ENCODE results near the gene TPRX1.

The TPRX1 gene

DNA sequence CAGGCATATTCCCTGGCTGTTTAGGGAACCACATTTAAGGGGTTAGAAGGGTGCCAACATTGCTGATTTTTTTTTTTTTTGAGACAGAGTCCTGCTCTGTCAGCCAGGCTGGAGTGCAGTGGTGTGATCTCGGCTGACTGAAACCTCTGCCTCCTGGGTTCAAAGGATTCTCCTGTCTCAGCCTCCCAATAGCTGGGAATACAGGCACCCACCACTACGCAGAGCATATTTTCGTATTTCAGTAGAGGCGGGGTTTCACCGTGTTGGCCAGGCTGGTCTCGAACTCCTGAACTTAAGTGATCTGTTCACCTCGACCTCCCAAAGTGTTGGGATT lies 9.6 kb upstream of the TPRX1 start:
- no peak overlapping the region for H3K4me3 ChIP-seq (ENCODE audit: insufficient read depth in 1 of 2, low read depth in 1 of 2, low read length in 2 of 2)
- H2BK120ac ChIP-seq (ENCODE audit: low read depth, low read length), result no peak overlapping the region
- no peak overlapping the region for H2BK15ac ChIP-seq (ENCODE audit: low read depth, poor library complexity, severe bottlenecking)
- DNase-seq, result no peak
- H2AK5ac ChIP-seq (ENCODE audit: low read length, severe bottlenecking), result no peak overlapping the region
- H3K4me1 ChIP-seq (ENCODE audit: control insufficient read depth, insufficient read depth, low read depth, low read length), result no peaks in the 10 kb centered on the region
- H3K23ac ChIP-seq (ENCODE audit: low read length in 2 of 2), result no peak overlapping the region
- H3K27me3 ChIP-seq (ENCODE audit: control insufficient read depth in 1 of 2, insufficient read depth in 1 of 2, low read length in 2 of 2), result peaks cover 4 to 14% of the 10 kb centered on the region in 2 experiments
- H3K79me1 ChIP-seq (replicated peaks; ENCODE audit: low read length, poor library complexity, severe bottlenecking), result no peaks in the 10 kb centered on the region
- H4K91ac ChIP-seq (ENCODE audit: low read length), result no peak overlapping the region
- no peaks in the 10 kb centered on the region for H3K9me3 ChIP-seq (ENCODE audit: control insufficient read depth, low read length)
- H2BK5ac ChIP-seq (ENCODE audit: low read depth, low read length, poor library complexity, severe bottlenecking), result no peak overlapping the region
- H3K18ac ChIP-seq (ENCODE audit: low read depth in 1 of 2, low read length in 2 of 2), result no peak overlapping the region
- H3K4ac ChIP-seq (ENCODE audit: low read depth in 1 of 2, low read length in 2 of 2), result no peak overlapping the region
- H3K4me2 ChIP-seq (ENCODE audit: low read length, poor library complexity, severe bottlenecking), result no peak overlapping the region
- 51% methylated on average over 7 of the region's 7 CpGs for WGBS
- H3K9ac ChIP-seq (ENCODE audit: low read length), result no peak overlapping the region
- no peak overlapping the region for H3K27ac ChIP-seq (ENCODE audit: low read length, poor library complexity, severe bottlenecking)
- no peak overlapping the region for H2AFZ ChIP-seq (ENCODE audit: low read depth, low read length)
- H3K14ac ChIP-seq (ENCODE audit: low read length in 2 of 2), result no peak overlapping the region
- no peak overlapping the region for H2BK12ac ChIP-seq (ENCODE audit: low read length in 2 of 2)
- no peaks in the 10 kb centered on the region for H3K36me3 ChIP-seq (ENCODE audit: control insufficient read depth in 1 of 2, insufficient read depth in 2 of 2, low read depth in 1 of 2, low read length in 2 of 2)
- no peak overlapping the region for H4K8ac ChIP-seq (ENCODE audit: low read length)

DNA sequence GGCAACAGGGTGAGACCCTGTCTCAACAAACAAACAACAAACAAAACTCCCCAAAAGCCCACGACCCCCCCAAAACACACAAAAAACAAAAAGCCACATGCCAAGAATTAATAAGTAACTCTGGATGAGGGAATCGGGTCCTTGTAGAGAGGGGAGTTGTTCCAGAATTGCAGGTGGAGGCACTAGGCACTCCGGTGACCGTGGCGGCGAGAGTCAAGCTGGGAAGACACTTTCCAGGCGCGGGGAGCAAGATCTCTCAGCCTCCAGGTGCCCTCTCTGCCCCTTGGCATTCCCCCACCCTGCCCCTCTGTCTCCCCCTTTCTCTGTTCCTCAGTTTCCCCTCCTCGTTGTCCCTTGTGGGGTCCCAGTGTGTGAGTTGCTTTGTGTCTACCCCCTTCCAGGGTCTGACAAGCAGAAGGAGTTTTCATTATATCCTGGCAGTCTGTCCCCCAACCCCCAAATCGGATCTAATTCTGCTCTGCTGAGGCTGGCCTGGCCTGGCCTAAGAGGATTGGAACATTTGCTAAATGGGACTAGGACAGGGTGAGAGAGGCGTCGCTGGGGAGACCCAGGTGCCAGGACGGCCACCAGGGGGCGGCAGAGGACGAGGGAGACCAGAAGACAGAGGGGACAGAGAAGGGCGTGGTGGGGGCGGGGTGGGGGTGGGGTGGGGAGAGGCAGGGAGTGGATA lies 9.1 kb upstream of the TPRX1 start:
- Histone ChIP-seq H3K79me1 (replicated peaks; ENCODE audit: low read length, poor library complexity, severe bottlenecking) (no peaks in the 10 kb centered on the region), H3K9ac (ENCODE audit: low read length) (no peak overlapping the region), H4K8ac (ENCODE audit: low read length) (no peak overlapping the region), H3K18ac (ENCODE audit: low read depth in 1 of 2, low read length in 2 of 2) (no peak overlapping the region), H3K36me3 (ENCODE audit: control insufficient read depth in 1 of 2, insufficient read depth in 2 of 2, low read depth in 1 of 2, low read length in 2 of 2) (no peaks in the 10 kb centered on the region), H2BK12ac (ENCODE audit: low read length in 2 of 2) (no peak overlapping the region), H3K27ac (ENCODE audit: low read length, poor library complexity, severe bottlenecking) (no peak overlapping the region), H2AFZ (ENCODE audit: low read depth, low read length) (no peak overlapping the region), H3K4me1 (ENCODE audit: control insufficient read depth, insufficient read depth, low read depth, low read length) (no peaks in the 10 kb centered on the region), H4K91ac (ENCODE audit: low read length) (no peak overlapping the region), H2BK120ac (ENCODE audit: low read depth, low read length) (no peak overlapping the region), H3K4ac (ENCODE audit: low read depth in 1 of 2, low read length in 2 of 2) (no peak overlapping the region), H2AK5ac (ENCODE audit: low read length, severe bottlenecking) (no peak overlapping the region), H2BK15ac (ENCODE audit: low read depth, poor library complexity, severe bottlenecking) (no peak overlapping the region), H3K4me3 (ENCODE audit: insufficient read depth in 1 of 2, low read depth in 1 of 2, low read length in 2 of 2) (no peak overlapping the region), H3K14ac (ENCODE audit: low read length in 2 of 2) (no peak overlapping the region), H3K4me2 (ENCODE audit: low read length, poor library complexity, severe bottlenecking) (no peak overlapping the region), H3K9me3 (ENCODE audit: control insufficient read depth, low read length) (no peaks in the 10 kb centered on the region), H3K27me3 (ENCODE audit: control insufficient read depth in 1 of 2, insufficient read depth in 1 of 2, low read length in 2 of 2) (peaks cover 4 to 11% of the 10 kb centered on the region in 2 experiments), H2BK5ac (ENCODE audit: low read depth, low read length, poor library complexity, severe bottlenecking) (no peak overlapping the region), H3K23ac (ENCODE audit: low read length in 2 of 2) (no peak overlapping the region)
- WGBS, result 44% methylated on average over 15 of the region's 17 CpGs
- DNase-seq, result peak; percentile 51

DNA sequence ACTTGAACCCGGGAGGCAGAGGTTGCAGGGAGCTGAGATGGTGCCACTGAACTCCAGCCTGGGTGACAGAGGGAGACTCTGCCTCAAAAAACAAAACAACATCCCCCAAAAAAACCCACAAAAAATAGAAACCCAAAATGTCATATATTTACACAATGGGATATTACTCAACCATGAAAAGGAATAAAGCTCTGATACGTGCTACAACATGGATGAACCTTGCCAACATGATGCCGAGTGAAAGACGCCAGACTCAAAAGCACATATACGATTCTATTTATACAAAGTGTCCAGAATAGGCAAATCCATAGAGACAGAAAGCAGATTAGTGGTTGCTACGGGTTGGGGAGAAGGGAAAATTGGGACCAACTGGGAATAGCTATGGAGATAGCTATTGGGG lies 2.1 kb upstream of the TPRX1 start:
- Histone ChIP-seq H2BK15ac (ENCODE audit: low read depth, poor library complexity, severe bottlenecking) (no peak overlapping the region), H2AK5ac (ENCODE audit: low read length, severe bottlenecking) (no peak overlapping the region), H3K9me3 (ENCODE audit: control insufficient read depth, low read length) (peaks cover under 1% of the 10 kb centered on the region), H2BK120ac (ENCODE audit: low read depth, low read length) (no peak overlapping the region), H3K4ac (ENCODE audit: low read depth in 1 of 2, low read length in 2 of 2) (no peak overlapping the region), H3K36me3 (ENCODE audit: control insufficient read depth in 1 of 2, insufficient read depth in 2 of 2, low read depth in 1 of 2, low read length in 2 of 2) (no peaks in the 10 kb centered on the region), H3K27ac (ENCODE audit: low read length, poor library complexity, severe bottlenecking) (no peak overlapping the region), H3K14ac (ENCODE audit: low read length in 2 of 2) (no peak overlapping the region), H2AFZ (ENCODE audit: low read depth, low read length) (no peak overlapping the region), H4K8ac (ENCODE audit: low read length) (no peak overlapping the region), H3K18ac (ENCODE audit: low read depth in 1 of 2, low read length in 2 of 2) (no peak overlapping the region), H3K4me1 (ENCODE audit: control insufficient read depth, insufficient read depth, low read depth, low read length) (no peaks in the 10 kb centered on the region), H2BK5ac (ENCODE audit: low read depth, low read length, poor library complexity, severe bottlenecking) (no peak overlapping the region), H3K4me3 (ENCODE audit: insufficient read depth in 1 of 2, low read depth in 1 of 2, low read length in 2 of 2) (no peak overlapping the region), H4K91ac (ENCODE audit: low read length) (no peak overlapping the region), H3K4me2 (ENCODE audit: low read length, poor library complexity, severe bottlenecking) (no peak overlapping the region), H3K9ac (ENCODE audit: low read length) (no peak overlapping the region), H3K27me3 (ENCODE audit: control insufficient read depth in 1 of 2, insufficient read depth in 1 of 2, low read length in 2 of 2) (peaks cover 0 to 15% of the 10 kb centered on the region in 2 experiments), H3K79me1 (replicated peaks; ENCODE audit: low read length, poor library complexity, severe bottlenecking) (no peaks in the 10 kb centered on the region), H3K23ac (ENCODE audit: low read length in 2 of 2) (no peak overlapping the region), H2BK12ac (ENCODE audit: low read length in 2 of 2) (no peak overlapping the region)
- no peak for DNase-seq
- whole genome bisulfite sequencing, result 93% methylated on average over 6 of the region's 6 CpGs

DNA sequence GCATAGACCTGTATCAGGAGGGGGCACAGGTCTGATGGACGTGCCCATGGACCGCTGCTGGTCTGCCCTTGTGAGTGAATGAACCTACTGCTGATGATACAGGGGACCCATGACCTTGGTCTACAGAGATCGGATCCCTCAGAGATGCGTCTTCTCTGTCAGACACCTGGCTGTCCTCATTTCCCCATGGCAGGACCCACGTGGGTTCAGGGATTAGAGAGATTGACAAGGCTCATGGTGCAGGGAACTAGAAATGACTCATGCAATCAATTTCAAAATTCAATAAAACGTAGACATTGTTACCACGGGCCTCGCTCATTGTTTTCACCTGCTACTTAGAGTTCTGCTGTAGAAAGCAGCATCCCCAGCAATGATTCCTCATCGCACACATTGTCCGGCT lies 962 bp upstream of the TPRX1 start:
- 83% methylated on average over 10 of the region's 10 CpGs for WGBS
- Histone ChIP-seq H4K8ac (ENCODE audit: low read length) (no peak overlapping the region), H3K36me3 (ENCODE audit: control insufficient read depth in 1 of 2, insufficient read depth in 2 of 2, low read depth in 1 of 2, low read length in 2 of 2) (no peaks in the 10 kb centered on the region), H2BK15ac (ENCODE audit: low read depth, poor library complexity, severe bottlenecking) (no peak overlapping the region), H3K9me3 (ENCODE audit: control insufficient read depth, low read length) (peaks cover 4% of the 10 kb centered on the region), H3K27me3 (ENCODE audit: control insufficient read depth in 1 of 2, insufficient read depth in 1 of 2, low read length in 2 of 2) (peaks cover 0 to 15% of the 10 kb centered on the region in 2 experiments), H2BK12ac (ENCODE audit: low read length in 2 of 2) (no peak overlapping the region), H3K9ac (ENCODE audit: low read length) (no peak overlapping the region), H3K4me2 (ENCODE audit: low read length, poor library complexity, severe bottlenecking) (no peak overlapping the region), H3K18ac (ENCODE audit: low read depth in 1 of 2, low read length in 2 of 2) (no peak overlapping the region), H2AFZ (ENCODE audit: low read depth, low read length) (no peak overlapping the region), H2AK5ac (ENCODE audit: low read length, severe bottlenecking) (no peak overlapping the region), H3K14ac (ENCODE audit: low read length in 2 of 2) (no peak overlapping the region), H2BK120ac (ENCODE audit: low read depth, low read length) (no peak overlapping the region), H2BK5ac (ENCODE audit: low read depth, low read length, poor library complexity, severe bottlenecking) (no peak overlapping the region), H3K4me3 (ENCODE audit: insufficient read depth in 1 of 2, low read depth in 1 of 2, low read length in 2 of 2) (no peak overlapping the region), H4K91ac (ENCODE audit: low read length) (no peak overlapping the region), H3K79me1 (replicated peaks; ENCODE audit: low read length, poor library complexity, severe bottlenecking) (no peaks in the 10 kb centered on the region), H3K23ac (ENCODE audit: low read length in 2 of 2) (no peak overlapping the region), H3K27ac (ENCODE audit: low read length, poor library complexity, severe bottlenecking) (no peak overlapping the region), H3K4me1 (ENCODE audit: control insufficient read depth, insufficient read depth, low read depth, low read length) (no peaks in the 10 kb centered on the region), H3K4ac (ENCODE audit: low read depth in 1 of 2, low read length in 2 of 2) (no peak overlapping the region)
- no peak for DNase-seq
